Fibroblast of skin of left biceps (primary cell): Measurements from ENCODE around the gene ITPR2.
"Not testable (repeated sequence)": the region's sequence is repeated elsewhere in the genome, so short reads cannot be mapped to it uniquely, and the experiment has no call there.

Experiments
- DNase-seq, 2 experiments: peaks; one replicate each; pipeline ENCODE4 v3.0.0-alpha.2; 2013; ENCODE audit warnings: low read depth in 2 of 2

ITPR2 gene

DNA sequence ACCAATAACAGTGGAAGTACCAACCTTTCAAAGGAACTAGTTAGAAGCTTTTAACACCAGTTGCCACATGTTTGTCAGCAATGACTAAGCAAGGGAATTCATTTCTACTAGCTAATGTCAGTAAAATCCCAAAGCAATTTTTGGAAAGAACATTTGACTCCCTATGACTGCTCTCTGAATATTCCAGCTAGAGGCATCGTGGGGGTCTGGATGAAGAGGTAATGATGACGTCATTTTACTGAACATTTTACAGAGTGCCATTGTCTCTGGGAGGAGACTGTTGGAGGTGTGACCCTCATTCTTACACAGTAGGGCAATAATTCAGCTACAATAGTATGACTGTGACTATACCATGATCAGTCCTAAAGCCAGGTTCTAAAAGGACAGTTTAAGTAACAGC, 204.8 kb downstream of the ITPR2 start:
- DNase-seq: no peak

DNA sequence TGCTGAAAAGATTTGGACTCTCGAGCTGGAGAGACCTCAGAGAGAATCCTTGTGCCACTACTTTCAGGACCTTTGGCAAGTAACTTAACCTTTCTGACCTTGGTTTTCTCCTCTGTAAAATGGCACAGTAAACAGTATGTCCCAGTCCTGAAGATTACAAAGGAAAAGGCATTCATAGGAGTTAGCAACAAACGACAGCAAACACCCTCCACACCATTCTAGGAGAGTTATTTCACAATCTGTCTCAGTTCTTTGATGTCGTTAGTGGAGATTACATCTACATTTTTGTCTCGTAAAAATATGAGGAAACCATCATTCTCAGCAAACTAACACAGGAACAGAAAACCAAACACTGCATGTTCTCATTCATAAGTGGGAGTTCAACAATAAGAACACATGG, 205.7 kb downstream of the ITPR2 start:
- DNase-seq: no peak

GRCh38 chr12:26623136-26623535, 209.9 kb downstream of the ITPR2 start:
- no peak for DNase-seq

DNA sequence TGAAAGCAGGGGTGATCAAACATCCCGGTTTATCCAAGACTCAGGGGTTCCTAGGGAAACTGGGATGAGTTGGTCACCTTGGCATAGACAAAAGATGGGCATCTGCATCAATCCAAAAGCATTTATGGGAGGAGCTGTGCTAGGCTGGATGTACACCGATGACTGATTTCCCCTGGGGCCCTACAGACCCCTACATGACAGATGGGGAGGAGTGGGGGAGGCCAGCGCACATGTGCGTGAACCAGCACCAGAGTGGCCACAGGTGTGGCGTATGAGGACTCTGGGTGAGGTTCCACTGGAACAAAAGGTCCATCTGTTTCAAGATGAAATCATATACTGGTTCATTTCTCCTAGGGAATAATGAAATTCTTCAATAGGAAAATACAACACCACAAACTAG, 210.4 kb downstream of the ITPR2 start:
- DNase-seq: no peak

DNA sequence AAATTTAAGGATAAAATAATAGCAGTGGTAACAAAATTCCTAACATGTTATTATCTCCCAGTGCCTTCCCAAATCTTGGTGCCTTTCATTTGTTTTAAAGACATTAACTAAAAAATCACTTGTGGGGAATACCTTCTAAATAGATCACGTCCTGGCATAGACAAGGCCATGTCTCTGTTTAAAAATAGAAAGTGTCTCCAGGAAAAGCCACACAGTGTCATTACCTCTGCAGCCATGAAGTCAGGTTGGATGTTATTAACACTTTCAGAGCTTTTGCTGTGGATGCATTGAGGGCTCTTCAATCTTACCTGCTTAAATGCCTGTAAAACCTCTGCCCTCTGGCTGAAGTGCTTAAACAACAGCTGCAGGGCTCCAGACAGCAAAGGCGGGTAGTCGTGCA, 211.1 kb downstream of the ITPR2 start:
- no peak for DNase-seq

DNA sequence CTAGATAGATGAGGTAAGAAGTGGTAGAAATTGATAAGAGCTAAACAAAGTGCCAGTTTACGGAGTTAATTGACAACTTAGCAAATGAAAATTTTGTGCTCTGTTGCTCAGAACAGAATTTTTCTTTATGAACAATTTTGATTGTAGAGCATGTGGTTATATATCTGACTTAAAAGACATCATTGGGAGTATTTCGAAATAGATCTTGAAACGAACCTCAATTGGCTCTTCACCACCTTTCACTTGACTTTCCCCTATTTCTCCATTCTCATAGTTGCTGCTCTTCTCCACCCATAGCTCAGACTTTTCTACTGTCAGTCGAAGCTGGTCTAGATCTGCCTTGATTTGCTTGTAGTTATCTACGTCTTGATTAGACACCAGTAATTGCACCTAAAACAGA, 212.1 kb downstream of the ITPR2 start:
- no peak for DNase-seq

- DNase-seq: no peak
These were observed 215.5 kb downstream of the ITPR2 start for GRCh38 chr12:26617513-26617912.

DNA sequence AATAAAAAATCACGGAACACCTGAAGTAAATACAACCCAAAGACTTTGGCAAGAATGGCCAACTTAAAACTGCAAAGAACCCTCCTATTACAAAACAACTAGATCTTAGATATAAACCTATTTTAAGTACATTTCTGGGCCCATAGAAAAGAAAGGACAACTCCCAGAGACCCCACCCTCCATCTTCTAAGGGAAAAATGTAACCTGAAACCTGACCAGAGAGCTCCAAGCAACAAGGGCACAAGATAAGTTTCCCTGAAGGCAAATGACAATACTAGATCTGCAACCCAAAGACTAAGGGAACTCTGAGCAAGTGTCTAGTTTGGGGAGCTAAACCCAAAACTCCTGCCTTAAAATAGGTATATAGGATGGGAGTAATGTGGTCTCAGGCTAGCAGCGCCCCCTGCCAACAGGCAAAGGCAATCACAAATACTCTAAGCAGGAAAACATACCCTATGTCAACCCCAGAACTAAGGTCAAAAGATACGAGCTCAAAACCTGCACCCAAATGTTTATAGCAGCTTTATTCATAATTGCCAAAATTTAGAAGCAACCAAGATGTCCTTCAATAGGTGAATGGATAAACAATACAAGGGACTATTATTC, 218.9 kb downstream of the ITPR2 start:
- no peak for DNase-seq

- no peak for DNase-seq
These were observed 220.8 kb downstream of the ITPR2 start for GRCh38 chr12:26612203-26612602.

DNA sequence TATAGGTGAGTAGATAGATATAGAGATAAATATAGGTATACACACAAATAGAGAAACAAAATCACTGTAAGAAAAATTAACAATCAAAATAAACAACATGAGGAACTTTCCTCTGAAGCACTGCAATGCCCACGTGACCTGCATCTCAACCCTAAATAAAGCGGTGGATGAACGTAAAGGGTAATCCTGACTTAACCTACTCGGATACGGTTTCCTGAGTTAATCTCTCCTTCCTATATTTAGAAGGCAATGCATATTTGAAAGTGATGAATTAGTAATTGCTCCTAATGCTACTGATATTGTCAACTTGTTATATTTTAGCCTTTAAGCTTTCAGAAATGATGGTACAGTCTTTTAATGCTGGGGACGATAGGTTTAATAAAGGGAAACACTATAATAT, 221.4 kb downstream of the ITPR2 start:
- DNase-seq: no peak

DNA sequence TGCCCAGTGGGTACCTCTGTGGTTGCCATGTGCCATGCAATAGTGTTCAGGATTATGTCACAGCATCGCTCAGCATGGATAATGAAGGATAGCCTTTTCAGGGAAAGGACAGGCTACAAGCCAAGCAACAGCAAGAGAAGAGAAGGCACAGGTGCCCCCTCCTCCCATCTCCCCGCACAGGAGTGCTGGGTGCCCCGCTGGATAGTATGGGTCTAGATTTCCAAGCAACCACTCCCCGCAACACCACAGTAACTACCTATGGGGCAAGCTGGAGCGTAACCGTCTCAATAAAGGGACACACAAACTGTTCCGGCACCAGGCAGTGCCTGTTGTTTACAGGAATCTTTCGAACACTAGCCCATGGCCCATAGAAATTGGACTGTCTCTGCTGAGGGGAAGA, 222.2 kb downstream of the ITPR2 start:
- no peak for DNase-seq

DNA sequence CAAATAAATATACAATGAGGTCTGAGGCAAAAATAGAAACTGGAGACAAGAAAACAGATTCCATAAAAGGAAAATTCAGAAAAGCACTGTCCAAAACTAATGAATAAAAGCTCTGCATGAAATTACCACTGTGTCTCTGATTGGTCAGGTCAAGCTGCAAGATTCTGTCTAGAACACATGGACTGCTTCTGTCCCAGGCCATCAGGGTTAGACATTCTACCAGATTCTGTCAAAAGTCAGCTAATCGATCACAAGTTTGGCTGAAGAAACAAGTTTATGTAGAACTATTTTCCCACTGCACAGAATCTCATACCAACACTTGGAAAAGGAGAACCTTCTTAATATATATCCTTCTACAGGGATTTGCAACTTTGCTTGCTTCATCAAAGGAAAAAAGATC, 223.0 kb downstream of the ITPR2 start:
- DNase-seq: no peak

GRCh38 chr12:26608706-26609105, 224.3 kb downstream of the ITPR2 start:
- DNase-seq: peak; percentile 54

- no peak for DNase-seq
These were observed 224.7 kb downstream of the ITPR2 start for GRCh38 chr12:26608273-26608672.

DNA sequence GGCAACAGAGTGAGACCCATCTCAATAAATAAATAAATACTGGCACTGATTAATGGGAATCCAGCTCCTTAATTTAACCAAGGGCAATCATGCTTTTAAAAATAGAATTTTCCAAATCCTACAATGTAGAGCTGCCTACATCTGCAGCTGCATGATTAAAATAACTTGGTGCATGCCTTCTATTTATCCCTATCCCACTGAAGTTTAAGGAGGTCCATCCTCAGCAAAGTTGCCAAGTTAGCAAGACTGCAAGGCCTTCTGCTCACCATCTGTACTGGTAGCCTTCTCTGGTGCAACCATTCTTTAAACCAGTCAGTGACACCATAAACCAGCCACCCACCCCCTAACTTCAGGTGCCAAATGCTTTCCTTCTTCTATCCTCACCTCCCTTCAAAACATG, 226.1 kb downstream of the ITPR2 start:
- no peak for DNase-seq

GRCh38 chr12:26604813-26605212, 228.2 kb downstream of the ITPR2 start:
- DNase-seq: not testable (repeated sequence)

DNA sequence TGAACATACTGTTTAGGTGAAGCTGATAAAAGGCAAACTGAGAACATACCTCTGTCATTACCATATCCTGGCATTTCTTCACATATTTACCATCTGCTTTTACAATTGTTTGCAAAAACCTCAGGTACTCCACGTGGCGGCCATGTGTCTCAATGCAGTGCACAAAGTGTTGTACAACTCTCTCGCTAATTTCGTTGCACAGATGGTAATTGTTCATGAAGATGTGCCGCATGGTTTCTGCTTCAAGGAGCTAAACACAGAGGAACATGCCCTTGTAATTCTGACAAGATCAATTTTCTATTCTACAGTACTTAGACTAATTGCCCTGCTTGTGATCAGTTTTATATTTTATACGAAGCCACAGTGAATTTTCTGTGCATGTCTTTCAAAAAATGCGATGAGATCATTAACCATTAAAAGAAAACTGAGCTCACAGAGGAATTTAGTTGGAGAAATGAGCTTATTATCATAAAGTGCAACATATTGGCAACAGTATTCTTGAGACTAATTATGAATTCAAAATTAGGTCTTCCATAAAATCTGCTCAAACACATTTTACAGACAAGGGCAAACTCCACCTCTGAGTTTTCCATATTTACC, 233.8 kb downstream of the ITPR2 start:
- no peak for DNase-seq

DNA sequence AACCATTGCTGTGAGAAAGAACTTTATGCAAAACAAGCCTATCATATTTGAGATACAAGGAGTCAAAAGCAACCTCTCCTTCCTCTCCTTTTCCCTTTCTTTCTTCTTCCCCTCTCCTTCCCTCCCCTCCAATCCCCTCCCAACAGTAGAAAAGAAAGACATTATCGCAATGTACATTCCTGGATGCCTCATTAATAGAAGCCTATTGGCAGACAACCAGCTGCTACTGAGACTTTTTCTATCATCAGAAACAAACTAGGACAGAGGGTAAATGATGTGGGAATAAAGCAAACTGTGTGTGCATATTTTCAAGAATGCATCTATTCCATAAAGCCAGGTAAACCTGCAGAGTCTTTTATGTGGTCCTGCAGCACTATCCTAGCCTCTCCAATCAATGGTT, 237.2 kb downstream of the ITPR2 start:
- DNase-seq: peak in 1 of 2 experiments; percentile 23

- DNase-seq: peak; percentile 13 to 31
These were observed 252.4 kb downstream of the ITPR2 start for GRCh38 chr12:26580619-26581018.

GRCh38 chr12:26576266-26576665, 256.7 kb downstream of the ITPR2 start:
- DNase-seq: no peak

DNA sequence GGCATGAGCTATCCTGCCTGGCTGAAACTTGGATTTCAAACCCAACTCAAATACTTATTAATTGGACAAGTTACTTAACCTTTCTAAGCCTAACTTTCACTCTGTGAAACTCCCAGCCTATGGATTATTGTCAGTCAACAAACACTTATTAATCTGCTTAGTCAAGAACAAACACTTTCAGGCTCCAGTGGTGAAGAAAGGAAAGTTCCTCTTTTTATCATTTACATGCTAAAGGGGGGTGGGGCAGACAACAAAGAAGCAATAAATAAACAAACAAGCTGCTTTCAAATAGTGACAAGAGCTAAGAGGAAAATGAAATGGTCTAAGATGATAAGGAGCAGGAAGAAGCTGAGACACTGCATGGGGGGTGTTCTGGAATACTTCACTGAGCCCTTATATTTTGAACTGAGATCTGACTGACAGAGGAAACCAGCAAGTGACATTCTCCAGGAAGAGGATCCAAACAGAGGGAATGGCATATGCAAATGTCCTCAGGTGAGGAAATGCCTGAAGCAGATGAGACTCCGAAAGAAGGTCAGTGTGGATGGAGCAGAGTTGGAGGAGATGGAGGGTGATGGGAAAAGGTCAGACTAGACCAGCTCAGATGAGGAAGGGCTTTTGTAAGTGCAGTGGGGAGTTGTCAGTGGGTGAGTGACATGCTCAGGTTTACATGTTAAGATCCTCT, 259.6 kb downstream of the ITPR2 start:
- no peak for DNase-seq

GRCh38 chr12:26572137-26572536, 260.9 kb downstream of the ITPR2 start:
- no peak for DNase-seq

DNA sequence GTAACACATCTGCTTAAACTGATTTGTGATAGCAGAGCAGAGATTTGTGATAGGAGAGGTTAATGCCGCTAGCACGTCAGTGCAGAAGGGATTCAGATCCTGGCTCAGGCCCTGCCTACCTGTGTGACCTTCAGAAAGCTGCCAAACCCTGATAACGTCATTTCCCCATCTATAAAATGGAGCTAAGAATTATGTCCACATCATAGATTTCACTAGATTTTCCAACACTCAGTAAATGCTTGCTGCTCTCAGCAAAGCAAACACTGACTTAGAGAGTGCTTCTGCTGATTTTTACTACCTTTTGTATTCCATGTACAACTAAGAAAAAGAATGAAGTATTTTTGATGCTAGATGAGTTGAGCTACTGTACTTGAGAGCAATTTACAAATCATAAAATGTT, 261.4 kb downstream of the ITPR2 start:
- no peak for DNase-seq
